ENCODE results near the gene BOC.

DNA sequence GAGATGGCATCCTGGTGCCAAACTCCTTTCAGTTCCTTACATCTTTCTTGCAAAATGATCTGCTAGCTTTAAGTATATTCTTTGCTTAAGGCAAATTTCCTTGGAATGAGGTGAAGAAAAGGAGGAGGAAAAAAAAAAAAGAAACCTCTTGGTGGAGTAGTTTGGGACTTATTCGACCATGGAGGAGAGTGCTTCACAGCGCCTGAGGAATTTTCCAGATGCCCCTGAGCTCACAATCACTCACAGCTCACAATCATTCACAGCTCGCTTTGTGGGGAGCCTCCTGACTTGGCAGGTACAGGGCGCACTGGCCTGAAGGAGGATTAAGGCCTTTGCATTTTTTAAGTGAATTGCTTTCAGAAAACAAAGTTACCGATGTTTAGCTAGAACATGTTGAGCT, 53.9 kb downstream of the BOC start:
- TF ChIP-seq MTA3 (CRISPR knock-in tag; IDR thresholded peaks at IDR 0.05) = no peak
- no peak for TF ChIP-seq MAX (IDR thresholded peaks at IDR 0.05)
- no peak for TF ChIP-seq SMAD3 (CRISPR knock-in tag; IDR thresholded peaks at IDR 0.05)
- no peak for TF ChIP-seq ZNF335 (CRISPR knock-in tag; IDR thresholded peaks at IDR 0.05)
- no peak for TF ChIP-seq SRF (IDR thresholded peaks at IDR 0.05; ENCODE audit: low read depth, low read length)
- no peak for TF ChIP-seq E2F1 (CRISPR knock-in tag; IDR thresholded peaks at IDR 0.05)
- no peak for TF ChIP-seq CTCF (CRISPR knock-in tag; IDR thresholded peaks at IDR 0.05)
- TF ChIP-seq ZNF44 (CRISPR knock-in tag; IDR thresholded peaks at IDR 0.05) = no peak
- TF ChIP-seq JUND (CRISPR knock-in tag; IDR thresholded peaks at IDR 0.05) = no peak
- no peak for TF ChIP-seq POLR2AphosphoS5 (IDR thresholded peaks at IDR 0.05; ENCODE audit: low read depth, low read length)
- TF ChIP-seq, protein P1, sequence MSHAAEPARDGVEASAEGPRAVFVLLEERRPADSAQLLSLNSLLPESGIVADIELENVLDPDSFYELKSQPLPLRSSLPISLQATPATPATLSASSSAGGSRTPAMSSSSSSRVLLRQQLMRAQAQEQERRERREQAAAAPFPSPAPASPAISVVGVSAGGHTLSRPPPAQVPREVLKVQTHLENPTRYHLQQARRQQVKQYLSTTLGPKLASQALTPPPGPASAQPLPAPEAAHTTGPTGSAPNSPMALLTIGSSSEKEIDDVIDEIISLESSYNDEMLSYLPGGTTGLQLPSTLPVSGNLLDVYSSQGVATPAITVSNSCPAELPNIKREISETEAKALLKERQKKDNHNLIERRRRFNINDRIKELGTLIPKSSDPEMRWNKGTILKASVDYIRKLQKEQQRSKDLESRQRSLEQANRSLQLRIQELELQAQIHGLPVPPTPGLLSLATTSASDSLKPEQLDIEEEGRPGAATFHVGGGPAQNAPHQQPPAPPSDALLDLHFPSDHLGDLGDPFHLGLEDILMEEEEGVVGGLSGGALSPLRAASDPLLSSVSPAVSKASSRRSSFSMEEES (CRISPR knock-in tag; IDR thresholded peaks at IDR 0.05) = no peak
- TF ChIP-seq USF2 (IDR thresholded peaks at IDR 0.05; ENCODE audit: low read depth, low read length) = no peak
- TF ChIP-seq USF2 (CRISPR knock-in tag; IDR thresholded peaks at IDR 0.05; ENCODE audit: borderline replicate concordance) = no peak

Data from HepG2 (cell line).